HEK293 (cell line): ENCODE measurements around the gene IL12B.
"Not testable (repeated sequence)": the region's sequence is repeated elsewhere in the genome, so short reads cannot be mapped to it uniquely, and the experiment has no call there.

Experiments
- CTCF ChIA-PET: fragments of 350-600 bp; formaldehyde crosslinking; extraction: SDS; loops from one replicate; lab custom pipeline; 2021; ENCODE audit warnings: antibody characterized with exemption; lab: Yijun Ruan, JAX
- POLR2A ChIA-PET: fragments of 300-600 bp; formaldehyde crosslinking; extraction: SDS; loops from one replicate; lab custom pipeline; 2020; ENCODE audit warnings: antibody characterized with exemption, inconsistent platforms; lab: Yijun Ruan, JAX
- H3K27ac ChIP-seq: fragments of 200-500 bp; sonication (Bioruptor generic); 2 replicates; pipeline ENCODE4 v1.5.1; 2014; ENCODE audit warnings: low read depth, low read length, control low read depth, inconsistent platforms; ENCODE audit errors: extremely low read depth
- H3K36me3 ChIP-seq, 2 experiments: fragments of 200-500 bp in 1 of 2; sonication (Bioruptor generic) in 1 of 2; 1 replicate in 1 of 2; 2 replicates in 1 of 2; pipeline ENCODE4 v1.5.1; 2014 to 2017; ENCODE audit warnings: inconsistent platforms in 2 of 2, low read length in 2 of 2; ENCODE audit not compliant: control insufficient read depth in 2 of 2, insufficient read depth in 1 of 2
- H3K4me1 ChIP-seq: fragments of 200-500 bp; sonication (Bioruptor generic); 2 replicates; pipeline ENCODE4 v1.5.1; 2014; ENCODE audit warnings: mild to moderate bottlenecking, low read length, inconsistent platforms; ENCODE audit not compliant: control insufficient read depth, insufficient read depth
- H3K4me3 ChIP-seq: 2 replicates; pipeline ENCODE4 v1.5.1; 2011; ENCODE audit warnings: low read depth, mild to moderate bottlenecking, control low read depth, low read length, moderate library complexity
- H3K9me3 ChIP-seq: fragments of 200-500 bp; sonication (Bioruptor generic); 2 replicates; pipeline ENCODE4 v1.5.1; 2014; ENCODE audit warnings: low read depth, low read length, inconsistent platforms; ENCODE audit not compliant: control insufficient read depth, insufficient read depth
- CTCF ChIP-seq: fragments of 450-650 bp; formaldehyde crosslinking; IDR thresholded peaks from 2 replicates; pipeline ENCODE4 v1.5.1; 2016; ENCODE audit warnings: missing biosample characterization, missing genetic modification characterization
- ELK4 ChIP-seq: IDR thresholded peaks from 2 replicates; pipeline ENCODE4 v1.6.1; 2011; ENCODE audit warnings: mild to moderate bottlenecking, low read depth, low read length, borderline replicate concordance
- KLF10 ChIP-seq: fragments of 450-650 bp; IDR thresholded peaks from 2 replicates; pipeline ENCODE4 v1.5.1; 2018; ENCODE audit warnings: missing biosample characterization, mild to moderate bottlenecking, missing genetic modification characterization
- PBX3 ChIP-seq: sonication (generic); formaldehyde crosslinking; IDR thresholded peaks from 2 replicates; pipeline ENCODE4 v1.8.1; 2022; ENCODE audit warnings: mild to moderate bottlenecking, moderate library complexity, missing genetic modification reagents
- RBAK ChIP-seq: fragments of 450-650 bp; formaldehyde crosslinking; IDR thresholded peaks from 2 replicates; pipeline ENCODE4 v1.5.1; 2016; ENCODE audit warnings: missing biosample characterization, missing genetic modification characterization
- REST ChIP-seq: fragments of 450-650 bp; formaldehyde crosslinking; IDR thresholded peaks from 2 replicates; pipeline ENCODE4 v1.5.1; 2016; ENCODE audit warnings: missing biosample characterization, missing genetic modification characterization
- SCRT2 ChIP-seq: fragments of 450-650 bp; formaldehyde crosslinking; IDR thresholded peaks from 2 replicates; pipeline ENCODE4 v1.5.1; 2016; ENCODE audit warnings: missing biosample characterization, missing genetic modification characterization
- SP3 ChIP-seq: fragments of 450-650 bp; formaldehyde crosslinking; IDR thresholded peaks from 2 replicates; pipeline ENCODE4 v1.5.1; 2016; ENCODE audit warnings: missing biosample characterization, missing genetic modification characterization
- ZBTB21 ChIP-seq: fragments of 450-650 bp; formaldehyde crosslinking; IDR thresholded peaks from 2 replicates; pipeline ENCODE4 v1.5.1; 2017; ENCODE audit warnings: missing biosample characterization, missing genetic modification characterization
- ZFP3 ChIP-seq: fragments of 450-650 bp; formaldehyde crosslinking; IDR thresholded peaks from 2 replicates; pipeline ENCODE4 v1.5.1; 2016; ENCODE audit warnings: low read depth, missing biosample characterization, missing genetic modification characterization
- ZNF211 ChIP-seq: fragments of 450-650 bp; formaldehyde crosslinking; IDR thresholded peaks from 2 replicates; pipeline ENCODE4 v1.5.1; 2016; ENCODE audit warnings: low read depth, missing biosample characterization, missing genetic modification characterization
- ZNF302 ChIP-seq: fragments of 450-650 bp; formaldehyde crosslinking; IDR thresholded peaks from 2 replicates; pipeline ENCODE4 v1.5.1; 2016; ENCODE audit warnings: missing biosample characterization, missing genetic modification characterization, low read depth
- ZNF341 ChIP-seq: fragments of 450-650 bp; formaldehyde crosslinking; IDR thresholded peaks from 2 replicates; pipeline ENCODE4; 2016; ENCODE audit warnings: low read depth, missing biosample characterization, missing genetic modification characterization
- ZNF354C ChIP-seq: fragments of 450-650 bp; formaldehyde crosslinking; IDR thresholded peaks from 2 replicates; pipeline ENCODE4 v1.5.1; 2016; ENCODE audit warnings: missing biosample characterization, missing genetic modification characterization, low read depth, borderline replicate concordance
- ZNF426 ChIP-seq: fragments of 450-650 bp; formaldehyde crosslinking; IDR thresholded peaks from 2 replicates; pipeline ENCODE4 v1.5.1; 2017; ENCODE audit warnings: missing biosample characterization, missing genetic modification characterization, mild to moderate bottlenecking, inconsistent platforms, moderate library complexity
- ZNF544 ChIP-seq: fragments of 450-650 bp; formaldehyde crosslinking; IDR thresholded peaks from 2 replicates; pipeline ENCODE4 v1.5.0; 2017; ENCODE audit warnings: missing biosample characterization, missing genetic modification characterization
- ZNF626 ChIP-seq: fragments of 450-650 bp; sonication (Bioruptor Pico); formaldehyde crosslinking; IDR thresholded peaks from 2 replicates; pipeline ENCODE4 v1.5.1; 2018; ENCODE audit warnings: missing biosample characterization, missing genetic modification characterization, inconsistent platforms
- ZNF747 ChIP-seq: fragments of 450-650 bp; formaldehyde crosslinking; IDR thresholded peaks from 2 replicates; pipeline ENCODE4 v1.5.1; 2016; ENCODE audit warnings: missing biosample characterization, missing genetic modification characterization
- TF ChIP-seq, protein P1 (sequence below): fragments of 450-650 bp; formaldehyde crosslinking; IDR thresholded peaks from 2 replicates; pipeline ENCODE4 v1.5.1; 2017; ENCODE audit warnings: missing biosample characterization, missing genetic modification characterization

The IL12B gene

GRCh38 chr5:159362220-159362619, 31.9 kb upstream of the IL12B start (continued):
- TF ChIP-seq ZNF211 (tag by site-specific recombination) (no peak), ELK4 (no peak), ZNF354C (no peak), SP3 (tag by site-specific recombination) (no peak), ZNF544 (tag by site-specific recombination) (no peak), ZBTB21 (tag by site-specific recombination) (no peak)

GRCh38 chr5:159359871-159360270, 29.6 kb upstream of the IL12B start:
- H3K36me3 ChIP-seq, H3K4me1 ChIP-seq, POLR2A ChIA-PET, H3K27ac ChIP-seq, H3K9me3 ChIP-seq, H3K4me3 ChIP-seq: not testable (repeated sequence)
- CTCF ChIA-PET: interaction anchor here (1.2 kb wide), 1 partner anchor 28 kb away, joined by 6 read pairs; no protein-coding TSS in a partner anchor

- no peak overlapping the region for H3K27ac ChIP-seq
- POLR2A ChIA-PET: no interaction called here
- H3K36me3 ChIP-seq: no peaks in the 10 kb centered on the region
- no peaks in the 10 kb centered on the region; the same call in 1 of the 2 replicates for H3K4me1 ChIP-seq
- no peak overlapping the region for H3K4me3 ChIP-seq
- TF ChIP-seq KLF10 (tag by site-specific recombination) (no peak), RBAK (tag by site-specific recombination) (no peak), SCRT2 (tag by site-specific recombination) (no peak), REST (no peak), ZNF341 (tag by site-specific recombination) (no peak), ZNF626 (tag by site-specific recombination) (no peak), ZNF747 (tag by site-specific recombination) (no peak), PBX3 (CRISPR knock-in tag) (no peak), ZNF426 (tag by site-specific recombination) (no peak), ZFP3 (tag by site-specific recombination) (no peak), CTCF (no peak), ZNF302 (tag by site-specific recombination) (no peak)
- TF ChIP-seq, protein P1, sequence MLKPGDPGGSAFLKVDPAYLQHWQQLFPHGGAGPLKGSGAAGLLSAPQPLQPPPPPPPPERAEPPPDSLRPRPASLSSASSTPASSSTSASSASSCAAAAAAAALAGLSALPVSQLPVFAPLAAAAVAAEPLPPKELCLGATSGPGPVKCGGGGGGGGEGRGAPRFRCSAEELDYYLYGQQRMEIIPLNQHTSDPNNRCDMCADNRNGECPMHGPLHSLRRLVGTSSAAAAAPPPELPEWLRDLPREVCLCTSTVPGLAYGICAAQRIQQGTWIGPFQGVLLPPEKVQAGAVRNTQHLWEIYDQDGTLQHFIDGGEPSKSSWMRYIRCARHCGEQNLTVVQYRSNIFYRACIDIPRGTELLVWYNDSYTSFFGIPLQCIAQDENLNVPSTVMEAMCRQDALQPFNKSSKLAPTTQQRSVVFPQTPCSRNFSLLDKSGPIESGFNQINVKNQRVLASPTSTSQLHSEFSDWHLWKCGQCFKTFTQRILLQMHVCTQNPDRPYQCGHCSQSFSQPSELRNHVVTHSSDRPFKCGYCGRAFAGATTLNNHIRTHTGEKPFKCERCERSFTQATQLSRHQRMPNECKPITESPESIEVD: no peak
- TF ChIP-seq, all 188 proteins: peak for 0
- H3K9me3 ChIP-seq: no peaks in the 10 kb centered on the region
- CTCF ChIA-PET: interaction anchor here (1.0 to 1.2 kb wide), 2 partner anchors 13 to 28 kb away, joined by 3 to 6 read pairs; no protein-coding TSS in a partner anchor
These were observed 29.1 kb upstream of the IL12B start for GRCh38 chr5:159359408-159359807.
